H1 (cell line): ENCODE measurements around the gene CDIPT. TPM values are rescaled to one million over a fixed set of nuclear protein-coding genes. Genes with fewer than 3 reads are reported as not detected.

Source experiments
- CTCF ChIA-PET: fragments of 300-600 bp; sonication (Branson Sonifier 250); formaldehyde crosslinking; loops from one replicate; lab custom pipeline; 2021; ENCODE audit not compliant: partially characterized antibody; lab: Charles Lee
- POLR2A ChIA-PET: fragments of 300-600 bp; sonication (Branson Sonifier 250); formaldehyde crosslinking; loops from one replicate; lab custom pipeline; 2021; ENCODE audit warnings: inconsistent platforms; ENCODE audit not compliant: partially characterized antibody; lab: Charles Lee
- DNase-seq, 2 experiments: peaks; one replicate each; pipeline versions ENCODE4 v3.0.0 to v3.0.0-alpha.2; 2010 to 2022; ENCODE audit warnings: low spot score in 2 of 2, low read depth in 1 of 2, mixed read lengths in 1 of 2
- FAIRE-seq: peaks from 2 replicates; lab custom pipeline; 2011; peaks lifted over from hg19 to GRCh38; lab: Jason Lieb, UNC
- H2AFZ ChIP-seq: 2 replicates; pipeline ENCODE4 v1.8.1; 2012; ENCODE audit warnings: low read length, inconsistent platforms
- H2AK5ac ChIP-seq: 2 replicates; pipeline ENCODE4 v1.6.1; 2013; ENCODE audit warnings: low read depth, low read length
- H2BK120ac ChIP-seq: replicated peaks from 2 replicates; pipeline ENCODE3; 2013; ENCODE audit warnings: low read depth, low read length, inconsistent platforms
- H2BK12ac ChIP-seq: 2 replicates; pipeline ENCODE4 v1.6.1; 2013; ENCODE audit warnings: low read depth, low read length
- H2BK15ac ChIP-seq: 2 replicates; pipeline ENCODE4 v1.6.1; 2013; ENCODE audit warnings: low read length
- H2BK20ac ChIP-seq: 2 replicates; pipeline ENCODE4 v1.6.1; 2013; ENCODE audit warnings: low read length
- H2BK5ac ChIP-seq: 2 replicates; pipeline ENCODE4 v1.6.1; 2013; ENCODE audit warnings: low read depth, low read length
- H3K14ac ChIP-seq: 2 replicates; pipeline ENCODE4 v1.6.1; 2013; ENCODE audit warnings: inconsistent platforms; ENCODE audit not compliant: insufficient read length
- H3K18ac ChIP-seq: 2 replicates; pipeline ENCODE4 v1.6.1; 2013; ENCODE audit warnings: low read length; ENCODE audit errors: extremely low read depth
- H3K23ac ChIP-seq: 2 replicates; pipeline ENCODE4 v1.6.1; 2013; ENCODE audit warnings: inconsistent platforms; ENCODE audit not compliant: insufficient read length
- H3K23me2 ChIP-seq: 2 replicates; pipeline ENCODE4 v1.6.1; 2013; ENCODE audit warnings: low read depth, low read length
- H3K27ac ChIP-seq: 2 replicates; pipeline ENCODE4 v1.6.1; 2011; ENCODE audit warnings: low read depth, low read length, inconsistent platforms
- H3K27me3 ChIP-seq, 4 experiments: replicated peaks in 1 of 4; 1 replicate in 1 of 4; 2 replicates in 3 of 4; pipeline versions ENCODE4 v1.6.1 to v1.8.1; 2011 to 2013; ENCODE audit warnings: low read length in 3 of 4, mild to moderate bottlenecking in 3 of 4, inconsistent platforms in 2 of 4, mixed read lengths in 2 of 4, moderate library complexity in 1 of 4; ENCODE audit not compliant: control insufficient read depth in 3 of 4, insufficient read depth in 3 of 4; ENCODE audit errors: extremely low read depth in 1 of 4
- H3K36me3 ChIP-seq, 4 experiments: 2 replicates each; pipeline versions ENCODE4 v1.6.1 to v1.8.1; 2011 to 2013; ENCODE audit warnings: mild to moderate bottlenecking in 4 of 4, low read length in 3 of 4, moderate library complexity in 2 of 4, control low read depth in 1 of 4, inconsistent platforms in 1 of 4; ENCODE audit not compliant: insufficient read depth in 4 of 4, control insufficient read depth in 2 of 4
- H3K4ac ChIP-seq: replicated peaks from 2 replicates; pipeline ENCODE3; 2013; ENCODE audit warnings: low read length, low read depth, mixed read lengths, inconsistent platforms; ENCODE audit not compliant: insufficient read length
- H3K4me1 ChIP-seq, 4 experiments: replicated peaks in 1 of 4; 1 replicate in 1 of 4; 2 replicates in 3 of 4; pipeline versions ENCODE4 v1.6.1 to v1.8.1; 2011 to 2013; ENCODE audit warnings: low read length in 3 of 4, inconsistent platforms in 2 of 4, mixed read lengths in 1 of 4; ENCODE audit not compliant: insufficient read depth in 4 of 4, control insufficient read depth in 3 of 4
- H3K4me2 ChIP-seq, 2 experiments: 2 replicates each; pipeline versions ENCODE4 v1.6.1 to v1.8.1; 2011 to 2013; ENCODE audit warnings: low read depth in 2 of 2, low read length in 2 of 2, control low read depth in 1 of 2, inconsistent platforms in 1 of 2, mild to moderate bottlenecking in 1 of 2; ENCODE audit not compliant: insufficient read depth in 1 of 2
- H3K4me3 ChIP-seq, 4 experiments: fragments of 200-600, 300-600 bp in 1 of 4; sonication (generic), shearing (Covaris generic), sonication (Bioruptor Twin) in 1 of 4; 2 replicates each; pipeline versions ENCODE4 v1.5.1 to v1.8.1; 2011 to 2016; ENCODE audit warnings: low read length in 4 of 4, low read depth in 3 of 4, control low read depth in 2 of 4, inconsistent platforms in 2 of 4, mild to moderate bottlenecking in 2 of 4, mixed read lengths in 1 of 4, moderate library complexity in 1 of 4; ENCODE audit not compliant: insufficient read depth in 2 of 4; ENCODE audit errors: extremely low read depth in 1 of 4
- H3K56ac ChIP-seq: replicated peaks from 2 replicates; pipeline ENCODE3; 2013; ENCODE audit warnings: low read depth, mild to moderate bottlenecking, mixed read lengths, low read length, inconsistent platforms; ENCODE audit not compliant: insufficient read length
- H3K79me1 ChIP-seq: 2 replicates; pipeline ENCODE4 v1.6.1; 2013; ENCODE audit warnings: low read depth, low read length, control low read depth
- H3K79me2 ChIP-seq, 2 experiments: 2 replicates each; pipeline versions ENCODE4 v1.6.1 to v1.8.1; 2012 to 2013; ENCODE audit warnings: low read length in 2 of 2, mild to moderate bottlenecking in 2 of 2, inconsistent platforms in 1 of 2; ENCODE audit not compliant: insufficient read depth in 2 of 2, control insufficient read depth in 1 of 2
- H3K9ac ChIP-seq, 4 experiments: replicated peaks in 1 of 4; 1 replicate in 1 of 4; 2 replicates in 3 of 4; pipeline versions ENCODE4 v1.6.1 to v1.8.1; 2011 to 2013; ENCODE audit warnings: low read depth in 3 of 4, low read length in 3 of 4, control low read depth in 2 of 4, mild to moderate bottlenecking in 2 of 4, moderate library complexity in 2 of 4, inconsistent platforms in 1 of 4; ENCODE audit errors: extremely low read depth in 1 of 4
- H3K9me3 ChIP-seq, 2 experiments: 2 replicates each; pipeline versions ENCODE4 v1.6.1 to v1.8.1; 2012 to 2013; ENCODE audit warnings: mild to moderate bottlenecking in 2 of 2, moderate library complexity in 2 of 2, control low read depth in 1 of 2, inconsistent platforms in 1 of 2, low read depth in 1 of 2, low read length in 1 of 2, mixed read lengths in 1 of 2; ENCODE audit not compliant: insufficient read depth in 2 of 2
- H4K20me1 ChIP-seq, 2 experiments: replicated peaks in 1 of 2; 2 replicates each; pipeline versions ENCODE3 to v1.8.1; 2011 to 2013; ENCODE audit warnings: inconsistent platforms in 2 of 2, low read length in 2 of 2, mild to moderate bottlenecking in 1 of 2; ENCODE audit not compliant: insufficient read depth in 2 of 2, control insufficient read depth in 1 of 2
- H4K5ac ChIP-seq: 2 replicates; pipeline ENCODE4 v1.6.1; 2013; ENCODE audit warnings: low read length, low read depth, mixed read lengths, inconsistent platforms; ENCODE audit not compliant: insufficient read length
- H4K8ac ChIP-seq: 2 replicates; pipeline ENCODE4 v1.8.0; 2013; ENCODE audit warnings: mild to moderate bottlenecking, moderate library complexity, low read length, inconsistent platforms; ENCODE audit not compliant: insufficient read depth; ENCODE audit errors: extremely low read depth
- H4K91ac ChIP-seq: replicated peaks from 2 replicates; pipeline ENCODE3; 2013; ENCODE audit warnings: low read length, mixed read lengths, inconsistent platforms; ENCODE audit not compliant: insufficient read length
- BCL11A ChIP-seq, 2 experiments: IDR thresholded peaks; one replicate each; pipeline ENCODE4 v1.6.1; 2011; ENCODE audit warnings: low read depth in 2 of 2, low read length in 2 of 2, mild to moderate bottlenecking in 2 of 2
- GABPA ChIP-seq: IDR thresholded peaks from 2 replicates; pipeline ENCODE4 v1.6.1; 2011; ENCODE audit warnings: mild to moderate bottlenecking, low read length, moderate library complexity, borderline replicate concordance; ENCODE audit not compliant: insufficient read depth
- PHF8 ChIP-seq: fragments of 200-600 bp; sonication (generic); conservative IDR thresholded peaks from 2 replicates; pipeline ENCODE4 v1.7.1; 2012; ENCODE audit warnings: low read depth, mild to moderate bottlenecking, inconsistent platforms, low read length, moderate library complexity
- POLR2A ChIP-seq, 2 experiments: IDR thresholded peaks; 1 replicate in 1 of 2; 2 replicates in 1 of 2; pipeline ENCODE4 v1.6.1; 2011; ENCODE audit warnings: low read depth in 2 of 2, low read length in 2 of 2, mild to moderate bottlenecking in 2 of 2; ENCODE audit errors: control extremely low read depth in 1 of 2
- WGBS, 2 experiments: shearing (Covaris generic) in 1 of 2; methylation state at CpG; one replicate each; pipeline versions ENCODE4 v1.1.6 to v1.1.7; 2013 to 2015; ENCODE audit warnings: low lambda C conversion rate in 2 of 2, mixed read lengths in 2 of 2, inconsistent platforms in 1 of 2, low coverage in 1 of 2, missing lambda C conversion rate in 1 of 2; ENCODE audit not compliant: insufficient replicate concordance in 2 of 2, insufficient coverage in 1 of 2, insufficient read length in 1 of 2; ENCODE audit errors: extremely low coverage in 1 of 2, missing lambda C conversion rate in 1 of 2; 5-methylcytosine and 5-hydroxymethylcytosine counted together
- polyA plus RNA-seq, 7 experiments: library from polyadenylated mRNA; depleted of rRNA in 3 of 7; stranded (reverse) in 5 of 7; unstranded in 2 of 7; fragments of >200 nt in 5 of 7; fragments of 200-250 nt in 2 of 7; gene quantifications; 1 replicate in 5 of 7; 2 replicates in 1 of 7; 4 replicates in 1 of 7; pipeline versions ENCODE4 v1.2.1 to v1.2.3, GENCODE V29; 2011 to 2013; ENCODE audit warnings: missing spikeins in 2 of 7, mixed read lengths in 2 of 7
- total RNA-seq: library from RNA; stranded (reverse); fragmentation: NEBNext Ultra II Directional; extraction: Animal tissue kit (Norgen Biotek cat#: 25700); gene quantifications from 2 replicates; pipeline ENCODE4 v1.2.1, GENCODE V29; 2021
- TF ChIP-seq, protein P1 (sequence below): IDR thresholded peaks from 2 replicates; pipeline ENCODE4 v1.6.1; 2012; ENCODE audit warnings: inconsistent platforms

The CDIPT gene
- total and polyA plus RNA-seq, 2 of the 8 experiments (the other 6 are each of a cell fraction or from before 2014, with no cell fraction given) = 69.2 to 140 TPM

- TF ChIP-seq POLR2A (IDR thresholded peaks at IDR 0.05; ENCODE audit: control extremely low read depth in 1 of 2, low read depth in 2 of 2, low read length in 2 of 2) = no peak
- TF ChIP-seq, protein P1, sequence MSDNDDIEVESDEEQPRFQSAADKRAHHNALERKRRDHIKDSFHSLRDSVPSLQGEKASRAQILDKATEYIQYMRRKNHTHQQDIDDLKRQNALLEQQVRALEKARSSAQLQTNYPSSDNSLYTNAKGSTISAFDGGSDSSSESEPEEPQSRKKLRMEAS = no peak
- no peak for TF ChIP-seq PHF8
- TF ChIP-seq GABPA = no peak
- TF ChIP-seq BCL11A (IDR thresholded peaks at IDR 0.05; ENCODE audit: low read depth in 2 of 2, low read length in 2 of 2) = no peak
- ChIA-PET POLR2A (interaction anchor here (0.6 kb wide), 1 partner anchor 9 kb away, joined by 3 read pairs; no protein-coding TSS in a partner anchor), CTCF (no interaction called here)
- no peaks in the 10 kb centered on the region for H3K36me3 ChIP-seq
- H3K4ac ChIP-seq = no peak overlapping the region
- no peak overlapping the region for H4K5ac ChIP-seq
- no peak overlapping the region for H3K56ac ChIP-seq
- no peak overlapping the region for H3K23ac ChIP-seq
- H4K20me1 ChIP-seq = no peaks in the 10 kb centered on the region
- no peaks in the 10 kb centered on the region for H3K79me1 ChIP-seq
- no peak overlapping the region for H4K8ac ChIP-seq
- H3K18ac ChIP-seq = no peak overlapping the region
- no peak overlapping the region for H3K14ac ChIP-seq
- no peak overlapping the region for H2AK5ac ChIP-seq
- no peak for FAIRE-seq
- no peak overlapping the region for H3K4me3 ChIP-seq
- no peak overlapping the region for H2BK12ac ChIP-seq
- no peak overlapping the region for H2BK120ac ChIP-seq
- H2BK5ac ChIP-seq = no peak overlapping the region
- no peak overlapping the region for H2BK20ac ChIP-seq
- H3K27ac ChIP-seq = no peak overlapping the region
- no peak overlapping the region for H3K9ac ChIP-seq
- H3K9me3 ChIP-seq = no peaks in the 10 kb centered on the region
- peaks cover 0 to 2% (median 0%) of the 10 kb centered on the region in 4 experiments; a peak in 1 of 7 replicates for H3K4me1 ChIP-seq
- WGBS, 2 experiments = 95% methylated on average over 2 of the region's 2 CpGs; no CpG with 5 or more reads in 1 of the 2 experiments
- no peaks in the 10 kb centered on the region for H3K23me2 ChIP-seq
- no peak for DNase-seq
- no peak overlapping the region for H3K4me2 ChIP-seq
- H3K27me3 ChIP-seq = 0 out of 7 replicates have a peak, but pooled peaks cover 0 to 3% (median 0%) of the 10 kb centered on the region in 4 experiments
- H4K91ac ChIP-seq = no peak overlapping the region
- no peak overlapping the region for H2BK15ac ChIP-seq
- no peak overlapping the region for H2AFZ ChIP-seq
- H3K79me2 ChIP-seq = no peaks in the 10 kb centered on the region
Observed at GRCh38 chr16:29831490-29831889, 31.5 kb downstream of the CDIPT start.
